ENCODE measurements around the gene NFYC. TPM values are rescaled to one million over a fixed set of nuclear protein-coding genes. Genes with fewer than 3 reads are reported as not detected.

The NFYC gene
- total and polyA plus RNA-seq, 2 experiments from 2014 or later: 36.2 to 42.7 TPM

- Histone ChIP-seq H3K79me2 (replicated peaks; ENCODE audit: insufficient read depth) (peaks cover 92% of the 10 kb centered on the region), H3K9me2 (ENCODE audit: insufficient read depth) (no peaks in the 10 kb centered on the region), H3F3A (replicated peaks; ENCODE audit: low read depth) (no peaks in the 10 kb centered on the region), H2AFZ (no peak overlapping the region), H4K20me1 (replicated peaks; ENCODE audit: insufficient read depth) (no peaks in the 10 kb centered on the region), H3K4me1 (ENCODE audit: insufficient read depth) (peaks cover 13% of the 10 kb centered on the region; the same call in 1 of the 2 replicates), H3K4me3 (no peak overlapping the region), H3K27me3 (ENCODE audit: insufficient read depth) (no peaks in the 10 kb centered on the region), H3K4me2 (no peak overlapping the region), H3K27ac (ENCODE audit: low read depth) (no peak overlapping the region), H3K36me3 (ENCODE audit: insufficient read depth) (no peaks in the 10 kb centered on the region)
- Mint-ChIP-seq H3K9me3 (no peaks in the 10 kb centered on the region), H3K27me3 (ENCODE audit: insufficient read depth, low read depth, poor library complexity) (peaks cover 8% of the 10 kb centered on the region), H3K4me3 (no peak overlapping the region), H3K36me3 (ENCODE audit: low read depth) (no peaks in the 10 kb centered on the region), H3K27ac (no peak overlapping the region), H3K4me1 (peaks cover 27% of the 10 kb centered on the region)
- TF ChIP-seq ZNF114 (CRISPR knock-in tag; IDR thresholded peaks at IDR 0.05): no peak
- TF ChIP-seq ZNF462 (CRISPR knock-in tag; IDR thresholded peaks at IDR 0.05): no peak
- no peak for TF ChIP-seq EZH2 (IDR thresholded peaks at IDR 0.05; ENCODE audit: low read depth, unreplicated experiment)
- no peak for TF ChIP-seq STAT1 (IDR thresholded peaks at IDR 0.05; ENCODE audit: unreplicated experiment)
- no peak for TF ChIP-seq POLR2AphosphoS5 (IDR thresholded peaks at IDR 0.05; ENCODE audit: low read depth)
- no peak for TF ChIP-seq CREB1 (CRISPR knock-in tag; IDR thresholded peaks at IDR 0.05; ENCODE audit: low read depth)
- no peak for TF ChIP-seq CTCF (conservative IDR thresholded peaks at IDR 0.05; ENCODE audit: low read depth in 2 of 2)
- no peak for TF ChIP-seq NANOG (IDR thresholded peaks at IDR 0.05; ENCODE audit: borderline replicate concordance)
- TF ChIP-seq ZNF331 (CRISPR knock-in tag; IDR thresholded peaks at IDR 0.05; ENCODE audit: low read depth): no peak
- no peak for TF ChIP-seq ETS1 (IDR thresholded peaks at IDR 0.05)
- no peak for TF ChIP-seq JUNB (IDR thresholded peaks at IDR 0.05; ENCODE audit: unreplicated experiment)
- no peak for TF ChIP-seq REST (IDR thresholded peaks at IDR 0.05; ENCODE audit: unreplicated experiment)
- TF ChIP-seq EZH2phosphoT487 (IDR thresholded peaks at IDR 0.05; ENCODE audit: unreplicated experiment): no peak
- DNase-seq (ENCODE audit: low spot score): no peak
- ATAC-seq: no peak
These were observed 13.6 kb downstream of the NFYC start for GRCh38 chr1:40704817-40705733.

All from GM23338 (cell line).